HUES48 (cell line): ENCODE results near the gene GNB1.
"Not testable (repeated sequence)": the region's sequence is repeated elsewhere in the genome, so short reads cannot be mapped to it uniquely, and the experiment has no call there.

Experiments used
- H3K27ac ChIP-seq: one replicate; pipeline ENCODE4 v1.7.0; 2013; ENCODE audit warnings: low read depth, low read length, inconsistent platforms
- H3K27me3 ChIP-seq: 2 replicates; pipeline ENCODE4 v1.6.1; 2013; ENCODE audit warnings: mild to moderate bottlenecking, low read length; ENCODE audit not compliant: control insufficient read depth, insufficient read depth
- H3K36me3 ChIP-seq: 2 replicates; pipeline ENCODE4 v1.6.1; 2013; ENCODE audit warnings: low read length; ENCODE audit not compliant: control insufficient read depth, insufficient read depth
- H3K4me1 ChIP-seq: 2 replicates; pipeline ENCODE4 v1.6.1; 2013; ENCODE audit warnings: mild to moderate bottlenecking, low read length; ENCODE audit not compliant: control insufficient read depth, insufficient read depth
- H3K4me3 ChIP-seq: 2 replicates; pipeline ENCODE4 v1.5.1; 2013; ENCODE audit warnings: mild to moderate bottlenecking, low read depth, low read length
- H3K9ac ChIP-seq: 2 replicates; pipeline ENCODE4 v1.6.1; 2013; ENCODE audit warnings: mild to moderate bottlenecking, low read depth, low read length, moderate library complexity
- H3K9me3 ChIP-seq: 2 replicates; pipeline ENCODE4 v1.6.1; 2013; ENCODE audit warnings: low read length; ENCODE audit not compliant: control insufficient read depth, insufficient read depth

GNB1 gene

GRCh38 chr1:1893291-1893985 lies 2.6 kb upstream of the GNB1 start:
- Histone ChIP-seq H3K9ac (no peak overlapping the region), H3K27ac (no peak overlapping the region), H3K4me1 (peaks cover 26% of the 10 kb centered on the region), H3K36me3 (no peaks in the 10 kb centered on the region), H3K9me3 (no peaks in the 10 kb centered on the region), H3K4me3 (no peak overlapping the region), H3K27me3 (no peaks in the 10 kb centered on the region)

GRCh38 chr1:1892763-1893120 lies 1.9 kb upstream of the GNB1 start:
- H3K27me3 ChIP-seq: no peaks in the 10 kb centered on the region
- no peaks in the 10 kb centered on the region for H3K36me3 ChIP-seq
- H3K4me3 ChIP-seq: no peak overlapping the region
- no peaks in the 10 kb centered on the region for H3K9me3 ChIP-seq
- H3K27ac ChIP-seq: no peak overlapping the region
- H3K9ac ChIP-seq: no peak overlapping the region
- H3K4me1 ChIP-seq: peaks cover 26% of the 10 kb centered on the region

- no peaks in the 10 kb centered on the region for H3K9me3 ChIP-seq
- no peak overlapping the region for H3K9ac ChIP-seq
- no peaks in the 10 kb centered on the region for H3K27me3 ChIP-seq
- no peaks in the 10 kb centered on the region for H3K36me3 ChIP-seq
- H3K27ac ChIP-seq: no peak overlapping the region
- H3K4me3 ChIP-seq: peak overlapping the region; percentile 61; the same call in 1 of the 2 replicates
- H3K4me1 ChIP-seq: peaks cover 26% of the 10 kb centered on the region
These were observed 1.3 kb upstream of the GNB1 start for GRCh38 chr1:1892079-1892762.

GRCh38 chr1:1891349-1892078 lies 627 bp upstream of the GNB1 start:
- H3K4me3 ChIP-seq: peak overlapping the region; percentile 91
- H3K9ac ChIP-seq: no peak overlapping the region
- peak overlapping the region; percentile 88 for H3K27ac ChIP-seq
- H3K27me3 ChIP-seq: no peaks in the 10 kb centered on the region
- no peaks in the 10 kb centered on the region for H3K36me3 ChIP-seq
- H3K9me3 ChIP-seq: no peaks in the 10 kb centered on the region
- peaks cover 26% of the 10 kb centered on the region for H3K4me1 ChIP-seq

- peaks cover 22% of the 10 kb centered on the region for H3K4me1 ChIP-seq
These were observed 911 bp downstream of the GNB1 start for GRCh38 chr1:1889847-1890505.

GRCh38 chr1:1889090-1889750 lies 1.7 kb downstream of the GNB1 start:
- Histone ChIP-seq H3K9me3 (no peaks in the 10 kb centered on the region), H3K9ac (peak overlapping the region; percentile 97), H3K36me3 (no peaks in the 10 kb centered on the region), H3K27ac (peak overlapping the region; percentile 88), H3K4me3 (peak overlapping the region; percentile 91), H3K27me3 (no peaks in the 10 kb centered on the region), H3K4me1 (peaks cover 14% of the 10 kb centered on the region)

More at GRCh38 chr1:1889847-1890505, 911 bp downstream of the GNB1 start:
- H3K4me3 ChIP-seq: peak overlapping the region; percentile 91
- H3K9me3 ChIP-seq: no peaks in the 10 kb centered on the region
- H3K9ac ChIP-seq: peak overlapping the region; percentile 97
- no peaks in the 10 kb centered on the region for H3K36me3 ChIP-seq
- peak overlapping the region; percentile 88 for H3K27ac ChIP-seq
- H3K27me3 ChIP-seq: no peaks in the 10 kb centered on the region

GRCh38 chr1:1883890-1884289 lies 7.0 kb downstream of the GNB1 start:
- H3K36me3 ChIP-seq, H3K27me3 ChIP-seq, H3K9ac ChIP-seq, H3K27ac ChIP-seq, H3K9me3 ChIP-seq, H3K4me1 ChIP-seq, H3K4me3 ChIP-seq: not testable (repeated sequence)

GRCh38 chr1:1883092-1883873 lies 7.6 kb downstream of the GNB1 start:
- no peak overlapping the region for H3K4me3 ChIP-seq

GRCh38 chr1:1881727-1882126 lies 9.2 kb downstream of the GNB1 start:
- H3K4me3 ChIP-seq: no peak overlapping the region
- H3K36me3 ChIP-seq: peaks cover 2% of the 10 kb centered on the region
- peaks cover 4% of the 10 kb centered on the region for H3K4me1 ChIP-seq
- no peaks in the 10 kb centered on the region for H3K27me3 ChIP-seq
- no peak overlapping the region for H3K9ac ChIP-seq
- no peaks in the 10 kb centered on the region for H3K9me3 ChIP-seq
- no peak overlapping the region for H3K27ac ChIP-seq

More at GRCh38 chr1:1883092-1883873, 7.6 kb downstream of the GNB1 start:
- Histone ChIP-seq H3K9ac (no peak overlapping the region), H3K36me3 (no peaks in the 10 kb centered on the region), H3K4me1 (peaks cover 4% of the 10 kb centered on the region), H3K27ac (peak overlapping the region; percentile 58), H3K27me3 (no peaks in the 10 kb centered on the region), H3K9me3 (no peaks in the 10 kb centered on the region)
